Skeletal muscle tissue (tissue), 4 donors: ENCODE measurements around the gene MFAP5. TPM values are rescaled to one million over a fixed set of nuclear protein-coding genes. Genes with fewer than 3 reads are reported as not detected.

Source experiments
- H3K27ac ChIP-seq: one replicate; pipeline ENCODE4 v1.7.0; 2013; ENCODE audit warnings: mild to moderate bottlenecking, low read depth, low read length, inconsistent platforms
- H3K27me3 ChIP-seq, 3 donors: one replicate each; pipeline ENCODE4 v1.7.0; 2013; ENCODE audit warnings: low read length in 3 of 3; ENCODE audit not compliant: control insufficient read depth in 3 of 3, insufficient read depth in 3 of 3
- H3K36me3 ChIP-seq, 3 donors: one replicate each; pipeline ENCODE4 v1.7.0; 2013; ENCODE audit warnings: low read length in 3 of 3; ENCODE audit not compliant: control insufficient read depth in 3 of 3, insufficient read depth in 3 of 3
- H3K4me1 ChIP-seq, 3 donors: one replicate each; pipeline ENCODE4 v1.7.0; 2013; ENCODE audit warnings: low read length in 3 of 3, mild to moderate bottlenecking in 3 of 3; ENCODE audit not compliant: control insufficient read depth in 3 of 3, insufficient read depth in 3 of 3
- H3K4me3 ChIP-seq, 3 donors: one replicate each; pipeline ENCODE4 v1.7.0; 2013; ENCODE audit warnings: low read length in 3 of 3
- H3K9ac ChIP-seq, 3 donors: one replicate each; pipeline ENCODE4 v1.7.0; 2013; ENCODE audit warnings: low read length in 3 of 3, mild to moderate bottlenecking in 3 of 3, moderate library complexity in 2 of 3, low read depth in 1 of 3
- H3K9me3 ChIP-seq, 3 donors: one replicate each; pipeline ENCODE4 v1.7.0; 2013; ENCODE audit warnings: low read length in 3 of 3; ENCODE audit not compliant: control insufficient read depth in 3 of 3
- total RNA-seq: library from RNA; depleted of rRNA; stranded (reverse); fragments of >200 nt; gene quantifications from one replicate; pipeline ENCODE4 v1.2.3, GENCODE V29; 2014
- donor health status: Osteomylitis.

MFAP5 gene
- total RNA-seq, 1 donor from 2014 or later, result 246 TPM

- Histone ChIP-seq H3K36me3 (no peaks in the 10 kb centered on the region), H3K9ac (no peak overlapping the region)
These were observed 4.3 kb downstream of the MFAP5 start for GRCh38 chr12:8658346-8658745.

GRCh38 chr12:8655421-8655820 is 7.2 kb downstream of the MFAP5 start:
- Histone ChIP-seq H3K4me1 (no peaks in the 10 kb centered on the region), H3K4me3 (no peak overlapping the region), H3K36me3 (no peaks in the 10 kb centered on the region), H3K27me3 (no peaks in the 10 kb centered on the region), H3K27ac (no peak overlapping the region), H3K9ac (no peak overlapping the region), H3K9me3 (no peaks in the 10 kb centered on the region)

More at GRCh38 chr12:8658346-8658745, 4.3 kb downstream of the MFAP5 start:
- Histone ChIP-seq H3K4me1 (peaks cover 0 to under 1% (median 0%) of the 10 kb centered on the region in 3 donors), H3K27ac (no peak overlapping the region), H3K4me3 (no peak overlapping the region), H3K27me3 (no peaks in the 10 kb centered on the region), H3K9me3 (no peaks in the 10 kb centered on the region)

- H3K27me3 ChIP-seq, result peaks cover 0 to 2% (median 0%) of the 10 kb centered on the region in 3 donors
- H3K27ac ChIP-seq, result no peak overlapping the region
- H3K4me3 ChIP-seq, result no peak overlapping the region
- H3K4me1 ChIP-seq, result no peaks in the 10 kb centered on the region
- no peaks in the 10 kb centered on the region for H3K9me3 ChIP-seq
- H3K36me3 ChIP-seq, result no peaks in the 10 kb centered on the region
- H3K9ac ChIP-seq, result no peak overlapping the region
These were observed 13.9 kb downstream of the MFAP5 start for GRCh38 chr12:8648576-8649205.

GRCh38 chr12:8647968-8648367 is 14.7 kb downstream of the MFAP5 start:
- no peaks in the 10 kb centered on the region for H3K9me3 ChIP-seq

GRCh38 chr12:8644345-8645248 is 18.0 kb downstream of the MFAP5 start:
- H3K9ac ChIP-seq, result no peak overlapping the region

More at GRCh38 chr12:8647968-8648367, 14.7 kb downstream of the MFAP5 start:
- H3K27me3 ChIP-seq, result peaks cover 0 to 2% (median 0%) of the 10 kb centered on the region in 3 donors
- H3K4me1 ChIP-seq, result no peaks in the 10 kb centered on the region
- no peaks in the 10 kb centered on the region for H3K36me3 ChIP-seq
- no peak overlapping the region for H3K9ac ChIP-seq
- H3K27ac ChIP-seq, result no peak overlapping the region
- H3K4me3 ChIP-seq, result no peak overlapping the region

GRCh38 chr12:8642775-8643174 is 19.9 kb downstream of the MFAP5 start:
- no peaks in the 10 kb centered on the region for H3K27me3 ChIP-seq
- no peaks in the 10 kb centered on the region for H3K36me3 ChIP-seq
- no peak overlapping the region for H3K27ac ChIP-seq
- H3K9me3 ChIP-seq, result no peaks in the 10 kb centered on the region
- no peak overlapping the region for H3K9ac ChIP-seq
- no peaks in the 10 kb centered on the region for H3K4me1 ChIP-seq
- no peak overlapping the region for H3K4me3 ChIP-seq

More at GRCh38 chr12:8644345-8645248, 18.0 kb downstream of the MFAP5 start:
- peaks cover 0 to 2% (median 0%) of the 10 kb centered on the region in 3 donors for H3K27me3 ChIP-seq
- no peaks in the 10 kb centered on the region for H3K4me1 ChIP-seq
- H3K27ac ChIP-seq, result no peak overlapping the region
- H3K9me3 ChIP-seq, result no peaks in the 10 kb centered on the region
- no peak overlapping the region for H3K4me3 ChIP-seq
- no peaks in the 10 kb centered on the region for H3K36me3 ChIP-seq

GRCh38 chr12:8639936-8640335 is 22.7 kb downstream of the MFAP5 start:
- H3K4me3 ChIP-seq, result no peak overlapping the region
- H3K9me3 ChIP-seq, result no peaks in the 10 kb centered on the region
- H3K27ac ChIP-seq, result no peak overlapping the region
- H3K4me1 ChIP-seq, result no peaks in the 10 kb centered on the region
- H3K27me3 ChIP-seq, result no peaks in the 10 kb centered on the region
- no peak overlapping the region for H3K9ac ChIP-seq
- H3K36me3 ChIP-seq, result no peaks in the 10 kb centered on the region

- Histone ChIP-seq H3K9me3 (peaks cover 0 to 1% (median 0%) of the 10 kb centered on the region in 3 donors), H3K27me3 (no peaks in the 10 kb centered on the region), H3K9ac (no peak overlapping the region), H3K36me3 (no peaks in the 10 kb centered on the region), H3K4me1 (no peaks in the 10 kb centered on the region), H3K4me3 (no peak overlapping the region), H3K27ac (no peak overlapping the region)
These were observed 23.7 kb downstream of the MFAP5 start for GRCh38 chr12:8638951-8639350.

- H3K9me3 ChIP-seq, result peaks cover 0 to 1% (median 0%) of the 10 kb centered on the region in 3 donors
- no peak overlapping the region for H3K27ac ChIP-seq
- H3K4me1 ChIP-seq, result no peaks in the 10 kb centered on the region
- no peaks in the 10 kb centered on the region for H3K27me3 ChIP-seq
- H3K36me3 ChIP-seq, result no peaks in the 10 kb centered on the region
- H3K4me3 ChIP-seq, result no peak overlapping the region
- H3K9ac ChIP-seq, result no peak overlapping the region
These were observed 25.0 kb downstream of the MFAP5 start for GRCh38 chr12:8637666-8638065.

GRCh38 chr12:8637244-8637643 is 25.4 kb downstream of the MFAP5 start:
- no peaks in the 10 kb centered on the region for H3K4me1 ChIP-seq
- H3K4me3 ChIP-seq, result no peak overlapping the region
- no peak overlapping the region for H3K27ac ChIP-seq

More at GRCh38 chr12:8637244-8637643, 25.4 kb downstream of the MFAP5 start:
- H3K27me3 ChIP-seq, result no peaks in the 10 kb centered on the region
- no peak overlapping the region for H3K9ac ChIP-seq
- H3K9me3 ChIP-seq, result peaks cover 0 to 1% (median 0%) of the 10 kb centered on the region in 3 donors
- no peaks in the 10 kb centered on the region for H3K36me3 ChIP-seq
